Vagina (tissue), 2 donors: ENCODE data around the gene PRDM15.

Source experiments
- POLR2A ChIP-seq, 2 donors: fragments of 450-650 bp; IDR thresholded peaks; one replicate each; pipeline ENCODE4 v1.6.1; 2017; ENCODE audit warnings: antibody characterized with exemption in 2 of 2, mild to moderate bottlenecking in 2 of 2, moderate library complexity in 2 of 2
- TF ChIP-seq, protein P1 (sequence below), 3 experiments: fragments of 450-650 bp in 2 of 3; fragments of 200-600 bp in 1 of 3; sonication (generic) in 1 of 3; IDR thresholded peaks; one replicate each; pipeline ENCODE4 v1.5.1; 2017 to 2019; ENCODE audit warnings: antibody characterized with exemption in 3 of 3, mild to moderate bottlenecking in 2 of 3, moderate library complexity in 2 of 3

DNA sequence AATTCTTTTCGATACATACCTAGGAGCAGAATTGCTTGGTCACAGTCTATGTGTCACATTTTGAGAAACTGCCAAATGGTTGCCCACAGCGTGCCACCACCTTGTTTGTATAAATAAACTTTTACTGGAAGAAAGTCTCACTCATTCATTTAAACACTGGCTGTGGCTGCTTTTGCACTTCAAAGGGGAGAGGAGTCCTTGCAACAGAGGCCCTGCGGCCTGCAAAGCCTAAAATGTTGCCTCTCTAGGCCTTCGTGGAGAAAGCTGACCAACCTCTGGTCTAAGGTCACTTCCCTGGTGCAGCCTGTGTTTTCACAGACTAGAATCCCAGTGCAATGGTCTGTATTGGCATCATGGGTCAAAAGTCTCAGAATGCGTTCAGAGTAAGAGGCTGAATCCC is 120.6 kb downstream of the PRDM15 start:
- TF ChIP-seq POLR2A (IDR thresholded peaks at IDR 0.05) = no peak
- TF ChIP-seq, protein P1, sequence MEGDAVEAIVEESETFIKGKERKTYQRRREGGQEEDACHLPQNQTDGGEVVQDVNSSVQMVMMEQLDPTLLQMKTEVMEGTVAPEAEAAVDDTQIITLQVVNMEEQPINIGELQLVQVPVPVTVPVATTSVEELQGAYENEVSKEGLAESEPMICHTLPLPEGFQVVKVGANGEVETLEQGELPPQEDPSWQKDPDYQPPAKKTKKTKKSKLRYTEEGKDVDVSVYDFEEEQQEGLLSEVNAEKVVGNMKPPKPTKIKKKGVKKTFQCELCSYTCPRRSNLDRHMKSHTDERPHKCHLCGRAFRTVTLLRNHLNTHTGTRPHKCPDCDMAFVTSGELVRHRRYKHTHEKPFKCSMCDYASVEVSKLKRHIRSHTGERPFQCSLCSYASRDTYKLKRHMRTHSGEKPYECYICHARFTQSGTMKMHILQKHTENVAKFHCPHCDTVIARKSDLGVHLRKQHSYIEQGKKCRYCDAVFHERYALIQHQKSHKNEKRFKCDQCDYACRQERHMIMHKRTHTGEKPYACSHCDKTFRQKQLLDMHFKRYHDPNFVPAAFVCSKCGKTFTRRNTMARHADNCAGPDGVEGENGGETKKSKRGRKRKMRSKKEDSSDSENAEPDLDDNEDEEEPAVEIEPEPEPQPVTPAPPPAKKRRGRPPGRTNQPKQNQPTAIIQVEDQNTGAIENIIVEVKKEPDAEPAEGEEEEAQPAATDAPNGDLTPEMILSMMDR (IDR thresholded peaks at IDR 0.05) = no peak
